HL-60 (cell line): ENCODE results near the gene CD247.
A peak's percentile ranks its signal among the peaks of the same experiment; 100 is the strongest.

ENCODE experiments used
- DNase-seq, 2 experiments: peaks; one replicate each; pipeline ENCODE4 v3.0.0-alpha.2; 2010 to 2020; ENCODE audit warnings: low read depth in 1 of 2, low spot score in 1 of 2
- H3K27ac ChIP-seq: fragments of 250-450 bp; sonication (Bioruptor Pico); replicated peaks from 2 replicates; pipeline ENCODE4 v1.5.1; 2020; ENCODE audit warnings: mild to moderate bottlenecking, moderate library complexity
- H3K27me3 ChIP-seq: fragments of 250-450 bp; sonication (Bioruptor Pico); 2 replicates; pipeline ENCODE4 v1.5.1; 2021; ENCODE audit warnings: mild to moderate bottlenecking, moderate library complexity; ENCODE audit not compliant: insufficient read depth, poor library complexity, severe bottlenecking
- H3K4me3 ChIP-seq: replicated peaks from 2 replicates; pipeline ENCODE4 v1.5.1; 2011; ENCODE audit warnings: mild to moderate bottlenecking, control low read depth, low read length; ENCODE audit not compliant: insufficient read depth
- GABPA ChIP-seq: IDR thresholded peaks from 2 replicates; pipeline ENCODE4 v1.6.1; 2012; ENCODE audit warnings: low read depth
- POLR2AphosphoS5 ChIP-seq: IDR thresholded peaks from 2 replicates; pipeline ENCODE4 v1.6.1; 2012; ENCODE audit warnings: low read depth
- SPI1 ChIP-seq: IDR thresholded peaks from 2 replicates; pipeline ENCODE4 v1.6.1; 2012; ENCODE audit warnings: low read depth, mild to moderate bottlenecking, borderline replicate concordance
- TF ChIP-seq, protein P1 (sequence below): IDR thresholded peaks from one replicate; pipeline ENCODE4 v1.5.1; 2011; ENCODE audit warnings: low read length, control low read depth, inconsistent platforms; ENCODE audit not compliant: insufficient read depth
- TF ChIP-seq, protein P2 (sequence below): IDR thresholded peaks from 2 replicates; pipeline ENCODE4 v1.6.1; 2012; ENCODE audit warnings: low read depth; ENCODE audit not compliant: insufficient replicate concordance

Gene CD247

DNA sequence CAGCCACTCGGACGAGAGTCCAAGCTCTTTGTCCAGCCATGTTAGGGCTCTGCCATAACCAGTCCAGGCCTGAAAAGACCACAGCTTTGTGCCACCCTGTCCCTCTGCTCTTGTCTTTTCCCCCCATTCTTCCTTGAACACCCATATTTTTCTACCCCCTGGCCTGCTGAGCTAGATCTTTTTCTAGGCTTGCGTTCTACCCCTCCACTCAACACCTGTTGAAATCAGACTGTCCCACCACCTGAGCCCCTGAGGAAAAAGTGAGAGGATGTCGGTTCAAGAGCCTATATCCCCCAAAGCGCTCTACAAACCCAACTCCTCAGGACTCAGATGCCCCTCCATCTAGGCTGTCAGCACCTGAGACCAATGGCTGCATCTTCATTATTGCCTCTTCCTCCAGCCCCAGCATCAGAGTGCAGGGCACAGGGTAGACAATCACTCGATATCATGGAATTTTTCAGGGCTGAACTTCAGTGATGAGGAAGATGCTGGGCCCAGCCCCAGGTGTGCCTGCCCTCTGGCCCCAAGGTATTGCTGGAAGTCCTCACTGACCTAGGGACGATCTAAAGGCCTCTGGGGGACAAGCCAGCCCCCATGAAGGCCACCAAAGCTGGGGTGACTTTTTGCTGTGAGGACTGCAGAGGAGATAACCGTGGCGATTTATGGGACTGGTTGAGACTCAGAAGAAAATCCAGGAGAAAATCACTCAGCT is 75.3 kb downstream of the CD247 start:
- DNase-seq = no peak
- H3K27me3 ChIP-seq = no peaks in the 10 kb centered on the region
- no peak for TF ChIP-seq GABPA
- TF ChIP-seq, protein P1, sequence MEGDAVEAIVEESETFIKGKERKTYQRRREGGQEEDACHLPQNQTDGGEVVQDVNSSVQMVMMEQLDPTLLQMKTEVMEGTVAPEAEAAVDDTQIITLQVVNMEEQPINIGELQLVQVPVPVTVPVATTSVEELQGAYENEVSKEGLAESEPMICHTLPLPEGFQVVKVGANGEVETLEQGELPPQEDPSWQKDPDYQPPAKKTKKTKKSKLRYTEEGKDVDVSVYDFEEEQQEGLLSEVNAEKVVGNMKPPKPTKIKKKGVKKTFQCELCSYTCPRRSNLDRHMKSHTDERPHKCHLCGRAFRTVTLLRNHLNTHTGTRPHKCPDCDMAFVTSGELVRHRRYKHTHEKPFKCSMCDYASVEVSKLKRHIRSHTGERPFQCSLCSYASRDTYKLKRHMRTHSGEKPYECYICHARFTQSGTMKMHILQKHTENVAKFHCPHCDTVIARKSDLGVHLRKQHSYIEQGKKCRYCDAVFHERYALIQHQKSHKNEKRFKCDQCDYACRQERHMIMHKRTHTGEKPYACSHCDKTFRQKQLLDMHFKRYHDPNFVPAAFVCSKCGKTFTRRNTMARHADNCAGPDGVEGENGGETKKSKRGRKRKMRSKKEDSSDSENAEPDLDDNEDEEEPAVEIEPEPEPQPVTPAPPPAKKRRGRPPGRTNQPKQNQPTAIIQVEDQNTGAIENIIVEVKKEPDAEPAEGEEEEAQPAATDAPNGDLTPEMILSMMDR = no peak
- TF ChIP-seq SPI1 = no peak
- TF ChIP-seq, protein P2, sequence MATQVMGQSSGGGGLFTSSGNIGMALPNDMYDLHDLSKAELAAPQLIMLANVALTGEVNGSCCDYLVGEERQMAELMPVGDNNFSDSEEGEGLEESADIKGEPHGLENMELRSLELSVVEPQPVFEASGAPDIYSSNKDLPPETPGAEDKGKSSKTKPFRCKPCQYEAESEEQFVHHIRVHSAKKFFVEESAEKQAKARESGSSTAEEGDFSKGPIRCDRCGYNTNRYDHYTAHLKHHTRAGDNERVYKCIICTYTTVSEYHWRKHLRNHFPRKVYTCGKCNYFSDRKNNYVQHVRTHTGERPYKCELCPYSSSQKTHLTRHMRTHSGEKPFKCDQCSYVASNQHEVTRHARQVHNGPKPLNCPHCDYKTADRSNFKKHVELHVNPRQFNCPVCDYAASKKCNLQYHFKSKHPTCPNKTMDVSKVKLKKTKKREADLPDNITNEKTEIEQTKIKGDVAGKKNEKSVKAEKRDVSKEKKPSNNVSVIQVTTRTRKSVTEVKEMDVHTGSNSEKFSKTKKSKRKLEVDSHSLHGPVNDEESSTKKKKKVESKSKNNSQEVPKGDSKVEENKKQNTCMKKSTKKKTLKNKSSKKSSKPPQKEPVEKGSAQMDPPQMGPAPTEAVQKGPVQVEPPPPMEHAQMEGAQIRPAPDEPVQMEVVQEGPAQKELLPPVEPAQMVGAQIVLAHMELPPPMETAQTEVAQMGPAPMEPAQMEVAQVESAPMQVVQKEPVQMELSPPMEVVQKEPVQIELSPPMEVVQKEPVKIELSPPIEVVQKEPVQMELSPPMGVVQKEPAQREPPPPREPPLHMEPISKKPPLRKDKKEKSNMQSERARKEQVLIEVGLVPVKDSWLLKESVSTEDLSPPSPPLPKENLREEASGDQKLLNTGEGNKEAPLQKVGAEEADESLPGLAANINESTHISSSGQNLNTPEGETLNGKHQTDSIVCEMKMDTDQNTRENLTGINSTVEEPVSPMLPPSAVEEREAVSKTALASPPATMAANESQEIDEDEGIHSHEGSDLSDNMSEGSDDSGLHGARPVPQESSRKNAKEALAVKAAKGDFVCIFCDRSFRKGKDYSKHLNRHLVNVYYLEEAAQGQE = no peak
- TF ChIP-seq POLR2AphosphoS5 = no peak
- no peak overlapping the region for H3K4me3 ChIP-seq
- no peak overlapping the region for H3K27ac ChIP-seq

DNA sequence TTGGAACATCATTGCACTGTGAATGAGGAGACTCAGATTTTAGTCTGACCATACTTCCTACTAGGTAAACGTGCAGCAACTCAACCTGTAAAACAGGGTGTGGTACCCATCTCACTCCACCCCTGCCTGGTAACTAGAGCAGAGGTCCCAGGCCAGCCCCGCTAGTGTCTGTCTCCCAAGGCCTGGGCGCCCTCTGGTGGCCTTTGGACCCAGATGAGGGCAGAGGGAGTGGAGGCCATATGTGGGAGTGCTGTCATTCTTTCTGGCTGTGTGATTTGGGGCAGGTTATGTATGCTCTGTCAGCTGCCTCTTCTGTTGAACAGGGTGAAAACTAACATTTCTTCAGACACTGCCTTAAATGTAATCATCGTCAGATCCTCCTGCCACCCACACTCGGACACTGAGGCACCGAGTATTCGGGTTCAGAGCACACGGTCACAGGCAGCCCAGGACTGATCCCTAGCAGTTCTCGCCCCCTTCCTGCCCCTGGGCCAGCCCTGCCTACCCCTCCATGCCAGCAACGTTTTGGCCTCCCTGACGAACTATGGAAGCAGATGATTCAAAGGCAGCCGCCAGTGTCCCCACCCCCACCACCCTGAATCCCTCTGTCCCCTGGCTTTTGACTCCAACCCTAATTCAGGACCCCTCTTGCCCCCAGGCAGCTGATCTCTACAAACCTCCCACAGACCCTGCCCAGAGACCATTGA is 76.0 kb downstream of the CD247 start:
- TF ChIP-seq, protein P2 = no peak
- TF ChIP-seq, protein P1 = peak; percentile 90
- TF ChIP-seq POLR2AphosphoS5 (no peak), SPI1 (no peak)
- no peak overlapping the region for H3K4me3 ChIP-seq
- no peak overlapping the region for H3K27ac ChIP-seq
- peak in 1 of 2 experiments; percentile 82 for DNase-seq
- no peaks in the 10 kb centered on the region for H3K27me3 ChIP-seq

DNA sequence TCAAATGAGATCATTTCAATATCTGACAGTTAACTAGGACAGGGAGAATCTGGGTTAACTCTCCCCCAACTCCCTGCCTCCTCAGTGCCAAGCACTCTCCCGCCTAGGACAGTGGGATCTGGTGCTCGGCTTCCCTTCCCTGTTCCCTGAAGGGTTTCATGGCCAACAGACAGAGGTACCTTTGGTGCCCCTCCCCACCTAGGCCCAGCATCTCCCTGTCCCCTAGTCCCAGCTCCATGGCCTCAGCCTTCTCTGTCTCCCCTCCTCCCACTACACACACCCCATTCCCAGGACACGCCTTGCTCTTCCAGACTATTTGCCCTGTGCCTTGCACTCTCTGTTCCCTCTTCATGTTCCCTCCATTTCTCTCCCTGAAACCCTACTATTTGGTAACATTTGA is 77.1 kb downstream of the CD247 start:
- H3K4me3 ChIP-seq = no peak overlapping the region
- DNase-seq = no peak
- TF ChIP-seq GABPA (no peak), POLR2AphosphoS5 (no peak), SPI1 (no peak)
- TF ChIP-seq, protein P1 = no peak
- TF ChIP-seq, protein P2 = no peak
- H3K27me3 ChIP-seq = no peaks in the 10 kb centered on the region
- no peak overlapping the region for H3K27ac ChIP-seq
